HepG2 (cell line): ENCODE data around the gene FBXO41. TPM values are rescaled to one million over a fixed set of nuclear protein-coding genes. Genes with fewer than 3 reads are reported as not detected.

Source experiments
- ATAC-seq: fragments of 200-7000 bp; cut with Tn5 transposase; 3 replicates; pipeline ENCODE4 v1.9.1; 2020; ENCODE audit warnings: mild to moderate bottlenecking, moderate library complexity
- BruUV-seq: library from RNA; stranded (reverse); fragments of 400-500 nt; replicated peaks from 2 replicates; lab custom pipeline; 2021; lab: Mats Ljungman, UMichigan
- CTCF ChIA-PET: fragments of 300-600 bp; formaldehyde crosslinking; extraction: SDS; loops from one replicate; lab custom pipeline; 2021; ENCODE audit warnings: low total read pairs, inconsistent platforms, low intra/inter-chr PET ratio; lab: Yijun Ruan, JAX
- POLR2A ChIA-PET: fragments of 350-600 bp; sonication (Branson Sonifier 250); formaldehyde crosslinking; loops from one replicate; lab custom pipeline; 2020; ENCODE audit warnings: antibody characterized with exemption, inconsistent platforms; lab: Yijun Ruan, JAX
- DNase-seq: peaks from one replicate; pipeline ENCODE4 v3.0.0-alpha.2; 2015; ENCODE audit warnings: low spot score
- FAIRE-seq: peaks from 3 replicates; lab custom pipeline; 2011; peaks lifted over from hg19 to GRCh38; lab: Jason Lieb, UNC
- H2AFZ ChIP-seq: one replicate; pipeline ENCODE4 v1.6.1; 2011; ENCODE audit warnings: low read length, inconsistent platforms
- H3K27ac ChIP-seq: fragments of 300-600 bp; 3 replicates; pipeline ENCODE4 v1.8.0; 2011; ENCODE audit warnings: mixed run types, mild to moderate bottlenecking, mixed read lengths, low read length, inconsistent platforms; ENCODE audit not compliant: insufficient read depth; ENCODE audit errors: extremely low read length
- H3K27me3 ChIP-seq, 2 experiments: fragments of 200-600 bp in 1 of 2; 2 replicates in 1 of 2; 3 replicates in 1 of 2; pipeline versions ENCODE4 v1.6.0 to v1.8.0; 2011; ENCODE audit warnings: low read length in 2 of 2, mild to moderate bottlenecking in 2 of 2, moderate library complexity in 2 of 2, inconsistent platforms in 1 of 2; ENCODE audit not compliant: insufficient read depth in 2 of 2, control insufficient read depth in 1 of 2
- H3K36me3 ChIP-seq, 2 experiments: fragments of 200-600 bp in 1 of 2; replicated peaks in 1 of 2; 2 replicates in 1 of 2; 3 replicates in 1 of 2; pipeline versions ENCODE4 v1.5.1 to v1.8.0; 2011; ENCODE audit warnings: low read length in 2 of 2, inconsistent platforms in 1 of 2; ENCODE audit not compliant: insufficient read depth in 2 of 2, control insufficient read depth in 1 of 2
- H3K4me1 ChIP-seq: 2 replicates; pipeline ENCODE4 v1.5.1; 2012; ENCODE audit warnings: low read length, inconsistent platforms; ENCODE audit not compliant: insufficient read depth
- H3K4me2 ChIP-seq: 2 replicates; pipeline ENCODE4 v1.6.0; 2011; ENCODE audit warnings: low read depth, low read length, inconsistent platforms
- H3K4me3 ChIP-seq, 3 experiments: fragments of 200-600 bp in 1 of 3; sonication (generic), shearing (Covaris generic) in 1 of 3; replicated peaks in 1 of 3; 2 replicates each; pipeline ENCODE4 v1.5.1; 2011 to 2016; ENCODE audit warnings: low read length in 3 of 3, inconsistent platforms in 2 of 3, low read depth in 2 of 3, mild to moderate bottlenecking in 2 of 3, control low read depth in 1 of 3, mixed read lengths in 1 of 3; ENCODE audit not compliant: insufficient read depth in 1 of 3
- H3K79me2 ChIP-seq: one replicate; pipeline ENCODE4 v1.6.1; 2011; ENCODE audit warnings: low read length, inconsistent platforms; ENCODE audit not compliant: insufficient read depth
- H3K9ac ChIP-seq: 2 replicates; pipeline ENCODE4 v1.6.0; 2011; ENCODE audit warnings: mild to moderate bottlenecking, low read depth, low read length, inconsistent platforms; ENCODE audit not compliant: insufficient read depth
- H3K9me3 ChIP-seq: 2 replicates; pipeline ENCODE4 v1.5.1; 2012; ENCODE audit warnings: mild to moderate bottlenecking, low read length
- H4K20me1 ChIP-seq: 2 replicates; pipeline ENCODE4 v1.6.0; 2011; ENCODE audit warnings: inconsistent platforms, mild to moderate bottlenecking, low read length, moderate library complexity; ENCODE audit not compliant: insufficient read depth
- CAMTA2 ChIP-seq: sonication (generic); formaldehyde crosslinking; IDR thresholded peaks from 2 replicates; pipeline ENCODE4 v1.4.0; 2020; ENCODE audit warnings: mild to moderate bottlenecking, missing genetic modification reagents, borderline replicate concordance
- DNMT1 ChIP-seq: sonication (generic); formaldehyde crosslinking; IDR thresholded peaks from 2 replicates; pipeline ENCODE4 v1.5.1; 2020; ENCODE audit warnings: mild to moderate bottlenecking, missing genetic modification reagents
- FIP1L1 ChIP-seq: fragments of 200-400 bp; formaldehyde crosslinking; IDR thresholded peaks from 2 replicates; pipeline ENCODE4 v1.6.1; 2018; ENCODE audit warnings: low read depth, mild to moderate bottlenecking, low read length, moderate library complexity, borderline replicate concordance; ENCODE audit not compliant: insufficient read depth
- HNRNPL ChIP-seq: fragments of 200-400 bp; formaldehyde crosslinking; IDR thresholded peaks from 2 replicates; pipeline ENCODE4 v1.6.1; 2017; ENCODE audit warnings: mild to moderate bottlenecking, low read depth, low read length
- NR1H2 ChIP-seq: sonication (generic); formaldehyde crosslinking; IDR thresholded peaks from 2 replicates; pipeline ENCODE4 v1.8.1; 2022; ENCODE audit warnings: low read depth, missing genetic modification reagents, borderline replicate concordance
- TFDP1 ChIP-seq: IDR thresholded peaks from 2 replicates; pipeline ENCODE4 v1.6.1; 2016; ENCODE audit warnings: missing compliant biosample characterization, missing genetic modification reagents, borderline replicate concordance
- THYN1 ChIP-seq: sonication (generic); formaldehyde crosslinking; IDR thresholded peaks from 2 replicates; pipeline ENCODE4 v1.8.1; 2023; ENCODE audit warnings: low read depth, mild to moderate bottlenecking, moderate library complexity, missing genetic modification reagents, borderline replicate concordance
- TMF1 ChIP-seq: sonication (generic); formaldehyde crosslinking; IDR thresholded peaks from 2 replicates; pipeline ENCODE4 v1.8.1; 2022; ENCODE audit warnings: low read depth, missing genetic modification reagents
- ZNF644 ChIP-seq: IDR thresholded peaks from 2 replicates; pipeline ENCODE4 v1.6.1; 2016; ENCODE audit warnings: low read depth
- ZNF766 ChIP-seq: sonication (generic); formaldehyde crosslinking; IDR thresholded peaks from 2 replicates; pipeline ENCODE4 v1.5.0; 2020; ENCODE audit warnings: missing genetic modification reagents, borderline replicate concordance
- WGBS: methylation state at CpG from one replicate; pipeline ENCODE4 v1.1.6; 2017; ENCODE audit warnings: low lambda C conversion rate; 5-methylcytosine and 5-hydroxymethylcytosine counted together
- in situ Hi-C: cut with HindIII; loops from 2 replicates; pipeline ENCODE4 v1.10.0; 2017; ENCODE audit warnings: low pct_unique_long_range_greater_than_20kb; ENCODE audit not compliant: extremely low pct_ligation_motif_present
- intact Hi-C: fragments of 100-400 bp; cut with micrococcal nuclease; formaldehyde crosslinking; loops from one replicate; pipeline ENCODE4 v1.10.0; 2022; ENCODE audit not compliant: unreplicated experiment
- polyA plus RNA-seq, 8 experiments: library from polyadenylated mRNA; depleted of rRNA in 3 of 8; stranded (reverse) in 7 of 8; unstranded in 1 of 8; fragments of >200 nt; fragmentation: Illumina TruSeq in 4 of 8; extraction: Trizol in 4 of 8; gene quantifications; 2 replicates each; pipeline versions ENCODE4 v1.2.1 to v1.2.3, GENCODE V29; 2011 to 2016; ENCODE audit warnings: low read depth in 4 of 8, missing spikeins in 1 of 8, mixed read lengths in 1 of 8; ENCODE audit not compliant: insufficient read depth in 1 of 8
- total RNA-seq, 5 experiments: library from RNA; depleted of rRNA; stranded (reverse); fragments of >200 nt; fragmentation: Illumina TruSeq; extraction: Trizol; gene quantifications; 2 replicates each; pipeline ENCODE4 v1.2.3, GENCODE V29; 2016; ENCODE audit warnings: low read depth in 1 of 5
- TF ChIP-seq, protein P1 (sequence below): sonication (generic); formaldehyde crosslinking; IDR thresholded peaks from 2 replicates; pipeline ENCODE4 v1.4.0; 2020; ENCODE audit warnings: mild to moderate bottlenecking, missing genetic modification reagents, borderline replicate concordance
- TF ChIP-seq, protein P2 (sequence below): sonication (generic); formaldehyde crosslinking; IDR thresholded peaks from 2 replicates; pipeline ENCODE4 v1.5.1; 2020; ENCODE audit warnings: mild to moderate bottlenecking, missing genetic modification reagents, moderate library complexity

The FBXO41 gene
- total and polyA plus RNA-seq, 2 of the 13 experiments (the other 11 are each of a cell fraction or from before 2014, with no cell fraction given): 4.2 to 10.3 TPM

DNA sequence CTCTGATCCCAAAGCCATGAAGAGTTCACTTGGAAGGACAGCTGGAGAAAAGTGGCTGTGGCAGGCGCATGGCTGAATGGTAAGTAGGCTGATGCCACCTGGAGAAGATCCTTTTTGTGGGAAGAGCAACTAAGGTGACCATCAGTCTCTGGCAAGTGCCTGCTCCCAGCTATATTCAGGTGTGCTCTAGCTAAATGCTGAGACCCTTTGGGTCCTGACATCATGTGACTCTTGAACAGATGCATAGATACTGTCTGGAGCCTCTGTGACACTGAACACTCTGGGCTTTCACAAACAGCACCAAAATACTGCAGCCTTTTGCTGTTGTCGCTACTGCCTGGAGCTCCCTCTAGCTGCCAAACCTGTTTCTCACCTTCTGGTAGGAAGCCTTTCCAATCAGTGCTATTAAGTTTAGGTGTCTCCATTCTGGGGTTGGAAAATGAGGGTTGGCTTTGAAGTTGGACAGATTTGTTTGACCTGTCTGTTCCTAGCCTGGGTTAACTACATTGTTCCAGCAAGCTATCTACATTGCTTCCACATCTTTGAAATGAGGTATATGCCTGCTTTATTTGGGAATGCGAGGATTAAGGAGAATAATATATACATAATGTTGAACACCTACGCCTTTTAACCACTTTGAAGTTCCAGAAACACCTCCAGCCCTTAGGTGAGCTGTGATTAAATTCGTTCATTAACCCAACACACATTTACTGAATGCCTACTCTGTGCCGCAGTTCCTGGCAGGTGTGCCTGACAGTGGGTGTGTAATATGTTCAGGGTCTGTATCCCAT lies 6.0 kb upstream of the FBXO41 start:
- FAIRE-seq: peak; percentile 98
- DNase-seq: peak; percentile 61
- in situ Hi-C loops: no loop called here
- TF ChIP-seq FIP1L1: no peak
- no peak for TF ChIP-seq NR1H2 (CRISPR knock-in tag)
- TF ChIP-seq CAMTA2 (CRISPR knock-in tag): no peak
- TF ChIP-seq, protein P1, sequence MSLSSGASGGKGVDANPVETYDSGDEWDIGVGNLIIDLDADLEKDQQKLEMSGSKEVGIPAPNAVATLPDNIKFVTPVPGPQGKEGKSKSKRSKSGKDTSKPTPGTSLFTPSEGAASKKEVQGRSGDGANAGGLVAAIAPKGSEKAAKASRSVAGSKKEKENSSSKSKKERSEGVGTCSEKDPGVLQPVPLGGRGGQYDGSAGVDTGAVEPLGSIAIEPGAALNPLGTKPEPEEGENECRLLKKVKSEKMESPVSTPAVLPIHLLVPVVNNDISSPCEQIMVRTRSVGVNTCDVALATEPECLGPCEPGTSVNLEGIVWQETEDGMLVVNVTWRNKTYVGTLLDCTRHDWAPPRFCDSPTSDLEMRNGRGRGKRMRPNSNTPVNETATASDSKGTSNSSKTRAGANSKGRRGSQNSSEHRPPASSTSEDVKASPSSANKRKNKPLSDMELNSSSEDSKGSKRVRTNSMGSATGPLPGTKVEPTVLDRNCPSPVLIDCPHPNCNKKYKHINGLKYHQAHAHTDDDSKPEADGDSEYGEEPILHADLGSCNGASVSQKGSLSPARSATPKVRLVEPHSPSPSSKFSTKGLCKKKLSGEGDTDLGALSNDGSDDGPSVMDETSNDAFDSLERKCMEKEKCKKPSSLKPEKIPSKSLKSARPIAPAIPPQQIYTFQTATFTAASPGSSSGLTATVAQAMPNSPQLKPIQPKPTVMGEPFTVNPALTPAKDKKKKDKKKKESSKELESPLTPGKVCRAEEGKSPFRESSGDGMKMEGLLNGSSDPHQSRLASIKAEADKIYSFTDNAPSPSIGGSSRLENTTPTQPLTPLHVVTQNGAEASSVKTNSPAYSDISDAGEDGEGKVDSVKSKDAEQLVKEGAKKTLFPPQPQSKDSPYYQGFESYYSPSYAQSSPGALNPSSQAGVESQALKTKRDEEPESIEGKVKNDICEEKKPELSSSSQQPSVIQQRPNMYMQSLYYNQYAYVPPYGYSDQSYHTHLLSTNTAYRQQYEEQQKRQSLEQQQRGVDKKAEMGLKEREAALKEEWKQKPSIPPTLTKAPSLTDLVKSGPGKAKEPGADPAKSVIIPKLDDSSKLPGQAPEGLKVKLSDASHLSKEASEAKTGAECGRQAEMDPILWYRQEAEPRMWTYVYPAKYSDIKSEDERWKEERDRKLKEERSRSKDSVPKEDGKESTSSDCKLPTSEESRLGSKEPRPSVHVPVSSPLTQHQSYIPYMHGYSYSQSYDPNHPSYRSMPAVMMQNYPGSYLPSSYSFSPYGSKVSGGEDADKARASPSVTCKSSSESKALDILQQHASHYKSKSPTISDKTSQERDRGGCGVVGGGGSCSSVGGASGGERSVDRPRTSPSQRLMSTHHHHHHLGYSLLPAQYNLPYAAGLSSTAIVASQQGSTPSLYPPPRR (CRISPR knock-in tag): no peak
- TF ChIP-seq HNRNPL: no peak
- TF ChIP-seq THYN1 (CRISPR knock-in tag): no peak
- no peak for TF ChIP-seq DNMT1 (CRISPR knock-in tag)
- TF ChIP-seq, protein P2, sequence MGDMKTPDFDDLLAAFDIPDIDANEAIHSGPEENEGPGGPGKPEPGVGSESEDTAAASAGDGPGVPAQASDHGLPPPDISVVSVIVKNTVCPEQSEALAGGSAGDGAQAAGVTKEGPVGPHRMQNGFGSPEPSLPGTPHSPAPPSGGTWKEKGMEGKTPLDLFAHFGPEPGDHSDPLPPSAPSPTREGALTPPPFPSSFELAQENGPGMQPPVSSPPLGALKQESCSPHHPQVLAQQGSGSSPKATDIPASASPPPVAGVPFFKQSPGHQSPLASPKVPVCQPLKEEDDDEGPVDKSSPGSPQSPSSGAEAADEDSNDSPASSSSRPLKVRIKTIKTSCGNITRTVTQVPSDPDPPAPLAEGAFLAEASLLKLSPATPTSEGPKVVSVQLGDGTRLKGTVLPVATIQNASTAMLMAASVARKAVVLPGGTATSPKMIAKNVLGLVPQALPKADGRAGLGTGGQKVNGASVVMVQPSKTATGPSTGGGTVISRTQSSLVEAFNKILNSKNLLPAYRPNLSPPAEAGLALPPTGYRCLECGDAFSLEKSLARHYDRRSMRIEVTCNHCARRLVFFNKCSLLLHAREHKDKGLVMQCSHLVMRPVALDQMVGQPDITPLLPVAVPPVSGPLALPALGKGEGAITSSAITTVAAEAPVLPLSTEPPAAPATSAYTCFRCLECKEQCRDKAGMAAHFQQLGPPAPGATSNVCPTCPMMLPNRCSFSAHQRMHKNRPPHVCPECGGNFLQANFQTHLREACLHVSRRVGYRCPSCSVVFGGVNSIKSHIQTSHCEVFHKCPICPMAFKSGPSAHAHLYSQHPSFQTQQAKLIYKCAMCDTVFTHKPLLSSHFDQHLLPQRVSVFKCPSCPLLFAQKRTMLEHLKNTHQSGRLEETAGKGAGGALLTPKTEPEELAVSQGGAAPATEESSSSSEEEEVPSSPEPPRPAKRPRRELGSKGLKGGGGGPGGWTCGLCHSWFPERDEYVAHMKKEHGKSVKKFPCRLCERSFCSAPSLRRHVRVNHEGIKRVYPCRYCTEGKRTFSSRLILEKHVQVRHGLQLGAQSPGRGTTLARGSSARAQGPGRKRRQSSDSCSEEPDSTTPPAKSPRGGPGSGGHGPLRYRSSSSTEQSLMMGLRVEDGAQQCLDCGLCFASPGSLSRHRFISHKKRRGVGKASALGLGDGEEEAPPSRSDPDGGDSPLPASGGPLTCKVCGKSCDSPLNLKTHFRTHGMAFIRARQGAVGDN (CRISPR knock-in tag): no peak
- no peak for TF ChIP-seq TMF1 (CRISPR knock-in tag)
- TF ChIP-seq TFDP1 (CRISPR knock-in tag): no peak
- TF ChIP-seq ZNF766 (CRISPR knock-in tag): no peak
- TF ChIP-seq ZNF644 (CRISPR knock-in tag): 0 out of 2 replicates have a peak, but pooled peaks have one; percentile 14

More for the DNA sequence above, 6.0 kb upstream of the FBXO41 start:
- ChIA-PET CTCF (no interaction called here), POLR2A (no interaction called here)
- H4K20me1 ChIP-seq: peaks cover 2% of the 10 kb centered on the region; the same call in 1 of the 2 replicates
- H3K4me3 ChIP-seq: no peak overlapping the region
- peaks cover 9 to 45% of the 10 kb centered on the region in 2 experiments; a peak in 4 of 5 replicates for H3K27me3 ChIP-seq
- peak; percentile 53 for ATAC-seq
- no TSS peak for BruUV-seq
- no peak overlapping the region for H2AFZ ChIP-seq
- no peak overlapping the region for H3K9ac ChIP-seq
- 52% methylated on average over 6 of the region's 6 CpGs for WGBS
- H3K4me2 ChIP-seq: no peak overlapping the region
- intact Hi-C loops: loop anchor here (2.0 kb wide), 1 partner anchor 27 kb away; no protein-coding TSS in a partner anchor
- H3K27ac ChIP-seq: no peak overlapping the region
- no peaks in the 10 kb centered on the region for H3K36me3 ChIP-seq
- no peaks in the 10 kb centered on the region for H3K79me2 ChIP-seq
- no peaks in the 10 kb centered on the region for H3K9me3 ChIP-seq
- peaks cover 10% of the 10 kb centered on the region; the same call in 1 of the 2 replicates for H3K4me1 ChIP-seq
